Liver (tissue), 9 donors: ENCODE results near the gene PRELID2. TPM values are rescaled to one million over a fixed set of nuclear protein-coding genes. Genes with fewer than 3 reads are reported as not detected.

Experiments used
- DNase-seq: peaks from one replicate; pipeline ENCODE4 v3.0.0-alpha.2; 2017; ENCODE audit warnings: low spot score
- H3K27ac ChIP-seq, 2 donors: one replicate each; pipeline ENCODE4 v1.7.0; 2013; ENCODE audit warnings: inconsistent platforms in 2 of 2, low read length in 2 of 2, control low read depth in 1 of 2, low read depth in 1 of 2, mild to moderate bottlenecking in 1 of 2
- H3K27me3 ChIP-seq, 4 donors: one replicate each; pipeline versions ENCODE4 v1.6.1 to v1.7.0; 2013; ENCODE audit warnings: low read length in 3 of 4, inconsistent platforms in 1 of 4, mild to moderate bottlenecking in 1 of 4, moderate library complexity in 1 of 4; ENCODE audit not compliant: control insufficient read depth in 4 of 4, insufficient read depth in 4 of 4
- H3K36me3 ChIP-seq, 4 donors: one replicate each; pipeline versions ENCODE4 v1.6.1 to v1.7.0; 2013; ENCODE audit warnings: low read length in 3 of 4, mild to moderate bottlenecking in 3 of 4, low read depth in 1 of 4, moderate library complexity in 1 of 4; ENCODE audit not compliant: control insufficient read depth in 4 of 4, insufficient read depth in 3 of 4
- H3K4me1 ChIP-seq, 4 donors: one replicate each; pipeline versions ENCODE4 v1.6.1 to v1.7.0; 2013; ENCODE audit warnings: low read length in 3 of 4, mild to moderate bottlenecking in 3 of 4, moderate library complexity in 1 of 4; ENCODE audit not compliant: control insufficient read depth in 4 of 4, insufficient read depth in 4 of 4
- H3K4me3 ChIP-seq, 3 donors: one replicate each; pipeline versions ENCODE4 v1.6.1 to v1.7.0; 2013; ENCODE audit warnings: low read length in 3 of 3, control low read depth in 1 of 3, low read depth in 1 of 3, mild to moderate bottlenecking in 1 of 3
- H3K9ac ChIP-seq, 2 donors: one replicate each; pipeline ENCODE4 v1.7.0; 2013; ENCODE audit warnings: low read length in 2 of 2, mild to moderate bottlenecking in 2 of 2, moderate library complexity in 2 of 2, control low read depth in 1 of 2, low read depth in 1 of 2
- H3K9me3 ChIP-seq, 4 donors: one replicate each; pipeline versions ENCODE4 v1.6.1 to v1.7.0; 2013; ENCODE audit warnings: low read length in 3 of 4; ENCODE audit not compliant: control insufficient read depth in 4 of 4
- FOXA1 ChIP-seq: IDR thresholded peaks from 2 replicates; pipeline ENCODE4 v1.6.1; 2016; ENCODE audit warnings: antibody characterized with exemption
- FOXA2 ChIP-seq: IDR thresholded peaks from 2 replicates; pipeline ENCODE4 v1.6.1; 2016; ENCODE audit warnings: antibody characterized with exemption
- HNF4A ChIP-seq, 2 donors: conservative IDR thresholded peaks; 2 replicates each; pipeline ENCODE4 v1.6.1; 2016; ENCODE audit warnings: antibody characterized with exemption in 2 of 2, mild to moderate bottlenecking in 2 of 2
- JUND ChIP-seq, 2 donors: IDR thresholded peaks; 2 replicates each; pipeline ENCODE4 v1.6.1; 2016; ENCODE audit warnings: antibody characterized with exemption in 2 of 2
- NR2F2 ChIP-seq: IDR thresholded peaks from 2 replicates; pipeline ENCODE4 v1.6.1; 2016; ENCODE audit warnings: antibody characterized with exemption
- RXRA ChIP-seq, 2 donors: IDR thresholded peaks; 2 replicates each; pipeline ENCODE4 v1.6.1; 2017 to 2018; ENCODE audit warnings: antibody characterized with exemption in 2 of 2, mild to moderate bottlenecking in 1 of 2
- TAF1 ChIP-seq: conservative IDR thresholded peaks from 2 replicates; pipeline ENCODE4 v1.6.1; 2016; ENCODE audit warnings: antibody characterized with exemption, mild to moderate bottlenecking
- WGBS: extraction: QIAGEN DNeasy Blood & Tissue Kit; methylation state at CpG from one replicate; pipeline ENCODE4 v1.1.7; 2013; 5-methylcytosine and 5-hydroxymethylcytosine counted together
- polyA plus RNA-seq, 2 donors: library from polyadenylated mRNA; stranded (reverse) in 1 of 2; unstranded in 1 of 2; fragments of 200-250 nt in 1 of 2; fragments of >200 nt in 1 of 2; fragmentation: Nextera tagmentation in 1 of 2; extraction: Ambion mirVana in 1 of 2; gene quantifications; one replicate each; pipeline versions ENCODE4 v1.2.1 to v1.2.3, GENCODE V29; 2013 to 2015
- total RNA-seq, 2 donors: library from RNA; depleted of rRNA; stranded (reverse); fragments of >200 nt; gene quantifications; one replicate each; pipeline ENCODE4 v1.2.3, GENCODE V29; 2014
- TF ChIP-seq, protein P1 (sequence below): fragments of 150-350 bp; IDR thresholded peaks from 2 replicates; pipeline ENCODE4 v1.5.1; 2017; ENCODE audit warnings: improper control_type of control experiment, low read depth, low read length; ENCODE audit not compliant: missing input control
- TF ChIP-seq, protein P2 (sequence below): IDR thresholded peaks from 2 replicates; pipeline ENCODE4 v1.6.1; 2016; ENCODE audit warnings: antibody characterized with exemption, mild to moderate bottlenecking
- donor health status: healthy.
- donor health status: healthy.
- donor health status: healthy.
- donor health status: healthy.
- donor health status: healthy.

Gene PRELID2
- total and polyA plus RNA-seq, 4 donors = 1.1 to 24.9 (median 4.5) TPM

DNA sequence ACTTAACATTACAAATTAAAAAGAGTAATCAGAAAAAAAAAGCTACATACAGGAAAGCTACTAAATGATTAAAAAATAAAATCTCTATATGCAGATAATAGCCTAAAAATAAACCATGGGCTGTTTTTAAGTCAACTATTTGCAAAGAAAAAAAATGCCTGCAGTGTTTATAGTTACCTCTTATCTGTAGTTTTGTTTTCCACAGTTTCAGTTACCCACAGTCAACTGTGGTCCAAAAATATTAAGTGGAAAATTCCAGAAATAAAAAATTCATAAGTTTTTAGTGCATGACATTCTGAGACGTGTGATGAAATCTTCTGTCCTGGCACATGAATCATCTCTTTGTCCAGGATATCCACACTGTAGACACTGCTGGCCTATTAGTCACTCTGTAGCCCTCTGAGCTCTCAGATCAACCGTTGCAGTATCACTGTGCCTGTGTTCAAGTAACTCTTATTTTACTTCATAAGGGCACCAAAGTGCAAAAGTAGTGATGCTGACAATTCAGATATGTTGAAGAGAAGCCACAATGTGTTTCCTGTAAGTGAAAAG, 59.2 kb downstream of the PRELID2 start:
- Histone ChIP-seq H3K27ac (no peak overlapping the region), H3K9me3 (no peaks in the 10 kb centered on the region), H3K9ac (no peak overlapping the region), H3K4me3 (no peak overlapping the region), H3K36me3 (no peaks in the 10 kb centered on the region), H3K27me3 (no peaks in the 10 kb centered on the region), H3K4me1 (no peaks in the 10 kb centered on the region)
- TF ChIP-seq RXRA (IDR thresholded peaks at IDR 0.05) (no peak), NR2F2 (no peak)
- TF ChIP-seq, protein P1, sequence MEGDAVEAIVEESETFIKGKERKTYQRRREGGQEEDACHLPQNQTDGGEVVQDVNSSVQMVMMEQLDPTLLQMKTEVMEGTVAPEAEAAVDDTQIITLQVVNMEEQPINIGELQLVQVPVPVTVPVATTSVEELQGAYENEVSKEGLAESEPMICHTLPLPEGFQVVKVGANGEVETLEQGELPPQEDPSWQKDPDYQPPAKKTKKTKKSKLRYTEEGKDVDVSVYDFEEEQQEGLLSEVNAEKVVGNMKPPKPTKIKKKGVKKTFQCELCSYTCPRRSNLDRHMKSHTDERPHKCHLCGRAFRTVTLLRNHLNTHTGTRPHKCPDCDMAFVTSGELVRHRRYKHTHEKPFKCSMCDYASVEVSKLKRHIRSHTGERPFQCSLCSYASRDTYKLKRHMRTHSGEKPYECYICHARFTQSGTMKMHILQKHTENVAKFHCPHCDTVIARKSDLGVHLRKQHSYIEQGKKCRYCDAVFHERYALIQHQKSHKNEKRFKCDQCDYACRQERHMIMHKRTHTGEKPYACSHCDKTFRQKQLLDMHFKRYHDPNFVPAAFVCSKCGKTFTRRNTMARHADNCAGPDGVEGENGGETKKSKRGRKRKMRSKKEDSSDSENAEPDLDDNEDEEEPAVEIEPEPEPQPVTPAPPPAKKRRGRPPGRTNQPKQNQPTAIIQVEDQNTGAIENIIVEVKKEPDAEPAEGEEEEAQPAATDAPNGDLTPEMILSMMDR = no peak
- DNase-seq = no peak
- 75% methylated on average over 2 of the region's 2 CpGs for WGBS

DNA sequence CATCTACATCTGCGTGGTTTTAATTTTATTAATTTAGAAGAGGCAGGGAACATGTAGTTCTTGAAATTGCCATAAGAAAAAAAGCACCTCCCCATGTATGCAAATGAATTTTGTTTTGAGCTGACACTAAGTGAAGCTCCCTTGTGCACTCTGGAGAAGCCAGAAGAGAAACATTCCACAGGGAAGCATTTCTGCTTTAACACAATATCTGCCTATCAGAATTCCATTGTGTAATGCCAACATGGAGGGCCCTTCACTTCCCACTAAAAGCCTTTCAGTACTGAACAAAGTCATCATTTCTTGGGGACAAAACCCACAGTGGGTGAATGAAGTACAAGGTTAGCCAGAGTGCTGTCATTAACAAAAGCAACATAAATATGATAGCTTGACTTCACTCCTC, 59.7 kb downstream of the PRELID2 start:
- Histone ChIP-seq H3K4me1 (no peaks in the 10 kb centered on the region), H3K9me3 (no peaks in the 10 kb centered on the region), H3K27me3 (no peaks in the 10 kb centered on the region), H3K9ac (no peak overlapping the region), H3K36me3 (no peaks in the 10 kb centered on the region), H3K4me3 (no peak overlapping the region), H3K27ac (no peak overlapping the region)
- DNase-seq = no peak
- WGBS = 90% methylated on average over 1 of the region's 1 CpG
- TF ChIP-seq, protein P2, sequence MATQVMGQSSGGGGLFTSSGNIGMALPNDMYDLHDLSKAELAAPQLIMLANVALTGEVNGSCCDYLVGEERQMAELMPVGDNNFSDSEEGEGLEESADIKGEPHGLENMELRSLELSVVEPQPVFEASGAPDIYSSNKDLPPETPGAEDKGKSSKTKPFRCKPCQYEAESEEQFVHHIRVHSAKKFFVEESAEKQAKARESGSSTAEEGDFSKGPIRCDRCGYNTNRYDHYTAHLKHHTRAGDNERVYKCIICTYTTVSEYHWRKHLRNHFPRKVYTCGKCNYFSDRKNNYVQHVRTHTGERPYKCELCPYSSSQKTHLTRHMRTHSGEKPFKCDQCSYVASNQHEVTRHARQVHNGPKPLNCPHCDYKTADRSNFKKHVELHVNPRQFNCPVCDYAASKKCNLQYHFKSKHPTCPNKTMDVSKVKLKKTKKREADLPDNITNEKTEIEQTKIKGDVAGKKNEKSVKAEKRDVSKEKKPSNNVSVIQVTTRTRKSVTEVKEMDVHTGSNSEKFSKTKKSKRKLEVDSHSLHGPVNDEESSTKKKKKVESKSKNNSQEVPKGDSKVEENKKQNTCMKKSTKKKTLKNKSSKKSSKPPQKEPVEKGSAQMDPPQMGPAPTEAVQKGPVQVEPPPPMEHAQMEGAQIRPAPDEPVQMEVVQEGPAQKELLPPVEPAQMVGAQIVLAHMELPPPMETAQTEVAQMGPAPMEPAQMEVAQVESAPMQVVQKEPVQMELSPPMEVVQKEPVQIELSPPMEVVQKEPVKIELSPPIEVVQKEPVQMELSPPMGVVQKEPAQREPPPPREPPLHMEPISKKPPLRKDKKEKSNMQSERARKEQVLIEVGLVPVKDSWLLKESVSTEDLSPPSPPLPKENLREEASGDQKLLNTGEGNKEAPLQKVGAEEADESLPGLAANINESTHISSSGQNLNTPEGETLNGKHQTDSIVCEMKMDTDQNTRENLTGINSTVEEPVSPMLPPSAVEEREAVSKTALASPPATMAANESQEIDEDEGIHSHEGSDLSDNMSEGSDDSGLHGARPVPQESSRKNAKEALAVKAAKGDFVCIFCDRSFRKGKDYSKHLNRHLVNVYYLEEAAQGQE = no peak
- TF ChIP-seq, protein P1 = no peak
- TF ChIP-seq RXRA (IDR thresholded peaks at IDR 0.05) = no peak
- no peak for TF ChIP-seq HNF4A (conservative IDR thresholded peaks at IDR 0.05)
- TF ChIP-seq FOXA1 = no peak
- no peak for TF ChIP-seq FOXA2
- TF ChIP-seq JUND (IDR thresholded peaks at IDR 0.05) = no peak
- TF ChIP-seq TAF1 = no peak

DNA sequence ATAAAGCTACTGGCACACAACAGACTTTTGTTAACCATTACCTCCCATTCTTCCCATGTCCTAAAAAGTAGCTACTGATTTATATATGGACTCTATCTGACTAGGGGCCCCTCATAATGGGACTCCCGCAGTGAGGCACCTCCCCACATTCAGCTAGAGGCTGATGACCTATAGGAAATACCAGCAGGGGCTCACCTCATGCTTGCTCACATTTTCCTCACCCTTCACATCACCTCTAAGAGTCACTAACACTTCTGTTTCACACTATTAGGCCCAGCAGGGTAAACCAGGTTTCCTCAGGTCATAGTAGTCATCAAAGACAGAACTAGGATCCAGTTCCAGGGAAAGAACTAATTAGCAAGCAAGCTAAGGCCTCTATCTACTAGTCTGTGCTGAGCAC, 60.7 kb downstream of the PRELID2 start:
- Histone ChIP-seq H3K27me3 (no peaks in the 10 kb centered on the region), H3K9ac (no peak overlapping the region), H3K4me3 (no peak overlapping the region), H3K4me1 (no peaks in the 10 kb centered on the region), H3K9me3 (no peaks in the 10 kb centered on the region), H3K36me3 (no peaks in the 10 kb centered on the region), H3K27ac (no peak overlapping the region)
- no peak for DNase-seq
- TF ChIP-seq TAF1 = no peak
- 36% methylated on average over 1 of the region's 1 CpG for WGBS
